Prostate gland (tissue), 2 donors: Measurements from ENCODE around the gene CHDH.

Experiments used
- CTCF ChIP-seq, 4 experiments: fragments of 200-600 bp in 2 of 4; fragments of 450-650 bp in 2 of 4; sonication (generic) in 2 of 4; IDR thresholded peaks; 1 replicate in 3 of 4; 2 replicates in 1 of 4; pipeline ENCODE4 v1.5.1; 2016 to 2019; ENCODE audit warnings: antibody characterized with exemption in 4 of 4, mild to moderate bottlenecking in 2 of 4, moderate library complexity in 2 of 4
- POLR2A ChIP-seq: fragments of 450-650 bp; IDR thresholded peaks from one replicate; pipeline ENCODE4 v1.6.1; 2016; ENCODE audit warnings: antibody characterized with exemption, mild to moderate bottlenecking
- POLR2AphosphoS5 ChIP-seq: sonication (generic); formaldehyde crosslinking; IDR thresholded peaks from one replicate; pipeline ENCODE4 v1.6.1; 2017; ENCODE audit warnings: antibody characterized with exemption

DNA sequence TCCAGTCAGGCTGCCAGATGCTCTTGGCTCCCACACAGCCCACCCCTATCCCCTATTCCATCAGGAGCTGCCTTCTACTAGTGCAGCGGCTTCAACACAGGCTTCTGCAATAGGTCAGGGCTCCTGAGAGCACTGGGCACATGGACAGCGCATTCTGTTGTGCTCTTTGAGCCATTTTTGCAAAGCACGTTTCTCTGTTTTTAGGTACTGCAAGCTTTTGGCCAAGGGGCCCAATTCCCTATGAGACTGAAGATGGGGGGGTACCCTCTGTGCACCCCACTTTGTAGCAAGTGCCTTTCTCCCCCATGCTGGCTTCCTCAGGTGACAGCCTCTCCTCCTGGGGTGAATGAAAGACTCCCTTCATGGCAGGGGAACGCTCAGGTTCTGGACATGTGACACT lies 31.2 kb downstream of the CHDH start:
- TF ChIP-seq POLR2A = no peak
- TF ChIP-seq CTCF (IDR thresholded peaks at IDR 0.05) = no peak
- no peak for TF ChIP-seq POLR2AphosphoS5
